Endothelial cell of umbilical vein (primary cell): ENCODE data around the gene NSG2. TPM values are rescaled to one million over a fixed set of nuclear protein-coding genes. Genes with fewer than 3 reads are reported as not detected.

Source experiments
- BruUV-seq: library from RNA; stranded (reverse); fragments of 400-500 nt; replicated peaks from 2 replicates; lab custom pipeline; 2021; lab: Mats Ljungman, UMichigan
- CTCF ChIA-PET: fragments of 300-600, 350-600 bp; sonication (Branson Sonifier 250); formaldehyde crosslinking; loops from one replicate; lab custom pipeline; 2021; ENCODE audit warnings: antibody characterized with exemption, inconsistent platforms; lab: Charles Lee
- POLR2A ChIA-PET: fragments of 300-600, 350-600 bp; sonication (Branson Sonifier 250); formaldehyde crosslinking; loops from one replicate; lab custom pipeline; 2021; ENCODE audit warnings: antibody characterized with exemption, inconsistent platforms; lab: Charles Lee
- DNase-seq: peaks from one replicate; pipeline ENCODE4 v3.0.0-alpha.2; 2011; ENCODE audit warnings: low read depth, low spot score
- FAIRE-seq: peaks from 2 replicates; lab custom pipeline; 2011; peaks lifted over from hg19 to GRCh38; lab: Jason Lieb, UNC
- H2AFZ ChIP-seq: 2 replicates; pipeline ENCODE4 v1.6.0; 2012; ENCODE audit warnings: low read depth, low read length, control low read depth, inconsistent platforms
- H3K27ac ChIP-seq: 2 replicates; pipeline ENCODE4 v1.5.1; 2011; ENCODE audit warnings: low read depth, mild to moderate bottlenecking, control low read depth, low read length, moderate library complexity; ENCODE audit not compliant: insufficient read depth
- H3K27me3 ChIP-seq, 2 experiments: 2 replicates each; pipeline versions ENCODE4 v1.6.0 to v1.6.1; 2011; ENCODE audit warnings: low read length in 2 of 2, mixed read lengths in 1 of 2; ENCODE audit not compliant: control insufficient read depth in 2 of 2, insufficient read depth in 2 of 2
- H3K36me3 ChIP-seq, 2 experiments: 2 replicates in 1 of 2; 3 replicates in 1 of 2; pipeline ENCODE4 v1.5.1; 2011; ENCODE audit warnings: low read length in 2 of 2, mild to moderate bottlenecking in 1 of 2, moderate library complexity in 1 of 2; ENCODE audit not compliant: control insufficient read depth in 2 of 2, insufficient read depth in 2 of 2; ENCODE audit errors: extremely low read depth in 1 of 2
- H3K4me1 ChIP-seq: 3 replicates; pipeline ENCODE4 v1.5.1; 2011; ENCODE audit warnings: mild to moderate bottlenecking, low read length; ENCODE audit not compliant: control insufficient read depth, insufficient read depth; ENCODE audit errors: extremely low read depth
- H3K4me2 ChIP-seq: 2 replicates; pipeline ENCODE4 v1.6.1; 2011; ENCODE audit warnings: low read length, control low read depth, mixed read lengths; ENCODE audit not compliant: insufficient read depth
- H3K4me3 ChIP-seq, 3 experiments: fragments of 200-600 bp in 1 of 3; sonication (generic), shearing (Covaris generic) in 1 of 3; replicated peaks in 1 of 3; 2 replicates each; pipeline ENCODE4 v1.5.1; 2011 to 2016; ENCODE audit warnings: control low read depth in 3 of 3, low read length in 3 of 3, mild to moderate bottlenecking in 2 of 3, inconsistent platforms in 1 of 3, low read depth in 1 of 3, moderate library complexity in 1 of 3; ENCODE audit not compliant: insufficient read depth in 1 of 3
- H3K79me2 ChIP-seq: 2 replicates; pipeline ENCODE4 v1.6.0; 2012; ENCODE audit warnings: low read length, inconsistent platforms; ENCODE audit not compliant: control insufficient read depth, insufficient read depth
- H3K9ac ChIP-seq: replicated peaks from 2 replicates; pipeline ENCODE3; 2011; ENCODE audit warnings: low read length, control low read depth; ENCODE audit not compliant: insufficient read depth; ENCODE audit errors: extremely low read depth
- H3K9me1 ChIP-seq: replicated peaks from 3 replicates; pipeline ENCODE4 v1.6.0; 2011; ENCODE audit warnings: mild to moderate bottlenecking, low read length; ENCODE audit not compliant: control insufficient read depth, insufficient read depth; ENCODE audit errors: extremely low read depth
- H3K9me3 ChIP-seq: replicated peaks from 2 replicates; pipeline ENCODE4 v1.5.1; 2012; ENCODE audit warnings: low read length, inconsistent platforms; ENCODE audit not compliant: control insufficient read depth, insufficient read depth
- H4K20me1 ChIP-seq: replicated peaks from 2 replicates; pipeline ENCODE3; 2011; ENCODE audit warnings: mild to moderate bottlenecking, low read length; ENCODE audit not compliant: control insufficient read depth, insufficient read depth; ENCODE audit errors: extremely low read depth
- EZH2 ChIP-seq: IDR thresholded peaks from 2 replicates; pipeline ENCODE4 v1.6.1; 2012; ENCODE audit warnings: borderline replicate concordance, low read depth, mild to moderate bottlenecking, moderate library complexity, low read length, inconsistent platforms; ENCODE audit not compliant: severe bottlenecking
- FOS ChIP-seq: IDR thresholded peaks from 2 replicates; pipeline ENCODE4 v1.6.1; 2011; ENCODE audit warnings: mild to moderate bottlenecking, low read length, moderate library complexity, borderline replicate concordance; ENCODE audit not compliant: insufficient read depth
- GATA2 ChIP-seq: IDR thresholded peaks from 2 replicates; pipeline ENCODE4 v1.7.0; 2011; ENCODE audit warnings: low read depth, mild to moderate bottlenecking, moderate library complexity, mixed read lengths, low read length; ENCODE audit not compliant: insufficient read length, insufficient read depth
- JUN ChIP-seq: IDR thresholded peaks from 2 replicates; pipeline ENCODE4 v1.6.1; 2011; ENCODE audit warnings: borderline replicate concordance, low read depth; ENCODE audit not compliant: insufficient read length, insufficient read depth
- POLR2A ChIP-seq: IDR thresholded peaks from 2 replicates; pipeline ENCODE4 v1.6.1; 2012; ENCODE audit warnings: low read depth, mild to moderate bottlenecking, control low read depth, low read length
- POLR2AphosphoS5 ChIP-seq: IDR thresholded peaks from 2 replicates; pipeline ENCODE4 v1.6.1; 2012; ENCODE audit warnings: low read depth, mild to moderate bottlenecking, control low read depth, low read length, moderate library complexity; ENCODE audit not compliant: insufficient read depth
- dilution Hi-C: fragments of 300-500 bp; cut with MboI; formaldehyde crosslinking; loops from one replicate; pipeline ENCODE4 v1.15.0; 2019; ENCODE audit warnings: low sequenced_read_pairs; ENCODE audit not compliant: extremely low pct_ligation_motif_present
- intact Hi-C: fragments of 100-400 bp; cut with micrococcal nuclease; formaldehyde crosslinking; loops from one replicate; pipeline ENCODE4 v1.10.0; 2022
- polyA plus RNA-seq, 4 experiments: library from polyadenylated mRNA; depleted of rRNA in 3 of 4; stranded (reverse) in 3 of 4; unstranded in 1 of 4; fragments of >200 nt; gene quantifications; 2 replicates each; pipeline versions ENCODE4 v1.2.1 to v1.2.3, GENCODE V29; 2011 to 2012; ENCODE audit warnings: missing spikeins in 1 of 4
- total RNA-seq: library from RNA; stranded (reverse); gene quantifications from 2 replicates; pipeline ENCODE4 v1.2.3, GENCODE V29; 2021
- TF ChIP-seq, protein P1 (sequence below), 2 donors: IDR thresholded peaks; 1 replicate in 1 of 2; 2 replicates in 1 of 2; pipeline ENCODE4 v1.5.1; 2011; ENCODE audit warnings: low read length in 2 of 2, mild to moderate bottlenecking in 2 of 2, moderate library complexity in 2 of 2, control low read depth in 1 of 2, inconsistent platforms in 1 of 2, low read depth in 1 of 2; ENCODE audit not compliant: insufficient read depth in 1 of 2; ENCODE audit errors: extremely low read depth in 1 of 2
- TF ChIP-seq, protein P2 (sequence below): IDR thresholded peaks from 2 replicates; pipeline ENCODE4 v1.6.1; 2011; ENCODE audit not compliant: insufficient read depth, insufficient read length

The NSG2 gene
- total and polyA plus RNA-seq, 2 donors (not counting 3 experiments of a cell fraction or from before 2014, with no cell fraction given), result not detected

DNA sequence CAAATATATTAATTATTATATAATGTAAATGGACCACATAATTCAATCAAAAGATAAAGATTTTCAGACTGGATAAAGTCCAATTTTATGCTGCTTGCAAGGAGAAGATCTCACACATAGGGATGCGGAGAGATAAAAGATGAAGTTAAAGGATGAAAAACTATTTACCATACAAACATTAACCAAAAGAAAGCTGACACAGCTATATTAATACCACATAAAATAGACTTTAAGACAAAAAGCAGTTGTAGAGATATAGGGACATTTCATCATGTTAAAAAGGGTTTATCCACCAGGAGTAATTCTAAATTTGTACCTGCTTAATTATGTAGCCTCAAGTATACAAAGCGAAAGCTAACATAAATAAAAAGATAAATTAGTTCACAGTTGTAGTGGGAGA, 15.2 kb upstream of the NSG2 start:
- intact Hi-C loops, result no loop called here
- H3K9me1 ChIP-seq, result no peaks in the 10 kb centered on the region
- no peaks in the 10 kb centered on the region for H4K20me1 ChIP-seq
- no peak for DNase-seq
- ChIA-PET POLR2A (no interaction called here), CTCF (no interaction called here)
- H3K27me3 ChIP-seq, result no peaks in the 10 kb centered on the region
- H3K4me2 ChIP-seq, result no peak overlapping the region
- no peaks in the 10 kb centered on the region for H3K79me2 ChIP-seq
- no peak overlapping the region for H3K9ac ChIP-seq
- BruUV-seq, result no TSS peak
- dilution Hi-C loops, result no loop called here
- no peaks in the 10 kb centered on the region for H3K4me1 ChIP-seq
- H3K27ac ChIP-seq, result no peak overlapping the region
- no peaks in the 10 kb centered on the region for H3K9me3 ChIP-seq
- H2AFZ ChIP-seq, result no peak overlapping the region
- no peak for TF ChIP-seq FOS
- TF ChIP-seq EZH2, result no peak
- no peak for TF ChIP-seq GATA2
- no peak for TF ChIP-seq JUN
- TF ChIP-seq, protein P1, sequence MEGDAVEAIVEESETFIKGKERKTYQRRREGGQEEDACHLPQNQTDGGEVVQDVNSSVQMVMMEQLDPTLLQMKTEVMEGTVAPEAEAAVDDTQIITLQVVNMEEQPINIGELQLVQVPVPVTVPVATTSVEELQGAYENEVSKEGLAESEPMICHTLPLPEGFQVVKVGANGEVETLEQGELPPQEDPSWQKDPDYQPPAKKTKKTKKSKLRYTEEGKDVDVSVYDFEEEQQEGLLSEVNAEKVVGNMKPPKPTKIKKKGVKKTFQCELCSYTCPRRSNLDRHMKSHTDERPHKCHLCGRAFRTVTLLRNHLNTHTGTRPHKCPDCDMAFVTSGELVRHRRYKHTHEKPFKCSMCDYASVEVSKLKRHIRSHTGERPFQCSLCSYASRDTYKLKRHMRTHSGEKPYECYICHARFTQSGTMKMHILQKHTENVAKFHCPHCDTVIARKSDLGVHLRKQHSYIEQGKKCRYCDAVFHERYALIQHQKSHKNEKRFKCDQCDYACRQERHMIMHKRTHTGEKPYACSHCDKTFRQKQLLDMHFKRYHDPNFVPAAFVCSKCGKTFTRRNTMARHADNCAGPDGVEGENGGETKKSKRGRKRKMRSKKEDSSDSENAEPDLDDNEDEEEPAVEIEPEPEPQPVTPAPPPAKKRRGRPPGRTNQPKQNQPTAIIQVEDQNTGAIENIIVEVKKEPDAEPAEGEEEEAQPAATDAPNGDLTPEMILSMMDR (IDR thresholded peaks at IDR 0.05; ENCODE audit: extremely low read depth in 1 of 2, insufficient read depth in 1 of 2, low read depth in 1 of 2, low read length in 2 of 2), result no peak
- no peak for TF ChIP-seq POLR2AphosphoS5
- TF ChIP-seq, protein P2, sequence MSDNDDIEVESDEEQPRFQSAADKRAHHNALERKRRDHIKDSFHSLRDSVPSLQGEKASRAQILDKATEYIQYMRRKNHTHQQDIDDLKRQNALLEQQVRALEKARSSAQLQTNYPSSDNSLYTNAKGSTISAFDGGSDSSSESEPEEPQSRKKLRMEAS, result no peak
- TF ChIP-seq POLR2A, result no peak
- no peak for FAIRE-seq
- H3K4me3 ChIP-seq, result no peak overlapping the region
- H3K36me3 ChIP-seq, result no peaks in the 10 kb centered on the region
